Smooth muscle cell (in vitro differentiated cells): ENCODE results near the gene ARFGAP1. TPM values are rescaled to one million over a fixed set of nuclear protein-coding genes. Genes with fewer than 3 reads are reported as not detected.
A peak's percentile ranks its signal among the peaks of the same experiment; 100 is the strongest.

Source experiments
- DNase-seq: peaks from one replicate; lab custom pipeline; 2025; ENCODE audit not compliant: unreplicated experiment; lab: John Stamatoyannopoulos, UW
- H2AFZ ChIP-seq: fragments of 200-600 bp; sonication (generic); 2 replicates; pipeline ENCODE4 v1.6.0; 2016; ENCODE audit warnings: antibody characterized with exemption, low read depth, mild to moderate bottlenecking
- H3F3A ChIP-seq: fragments of 200-600 bp; sonication (generic); 2 replicates; pipeline ENCODE4 v1.6.0; 2017; ENCODE audit warnings: antibody characterized with exemption, low read depth
- H3K27ac ChIP-seq: fragments of 200-600 bp; sonication (generic); 2 replicates; pipeline ENCODE4 v1.5.1; 2016; ENCODE audit warnings: low read depth, mild to moderate bottlenecking
- H3K27me3 ChIP-seq: fragments of 200-600 bp; sonication (generic); 2 replicates; pipeline ENCODE4 v1.6.1; 2016; ENCODE audit warnings: low read depth, mild to moderate bottlenecking
- H3K36me3 ChIP-seq: fragments of 200-600 bp; sonication (generic); 2 replicates; pipeline ENCODE4 v1.5.1; 2016; ENCODE audit warnings: low read depth
- H3K4me1 ChIP-seq: fragments of 200-600 bp; sonication (generic); 2 replicates; pipeline ENCODE4 v1.5.1; 2016; ENCODE audit warnings: low read depth
- H3K4me2 ChIP-seq: fragments of 200-600 bp; sonication (generic); 2 replicates; pipeline ENCODE4 v1.6.0; 2016; ENCODE audit warnings: mild to moderate bottlenecking
- H3K4me3 ChIP-seq: fragments of 200-600 bp; sonication (generic); 2 replicates; pipeline ENCODE4 v1.5.1; 2016; ENCODE audit warnings: mild to moderate bottlenecking
- H3K79me2 ChIP-seq: fragments of 200-600 bp; sonication (generic); 2 replicates; pipeline ENCODE4 v1.6.0; 2016; ENCODE audit warnings: low read depth, mild to moderate bottlenecking
- H3K9ac ChIP-seq: fragments of 200-600 bp; sonication (generic); 2 replicates; pipeline ENCODE4 v1.6.0; 2016; ENCODE audit warnings: low read depth
- H3K9me3 ChIP-seq: fragments of 200-600 bp; sonication (generic); replicated peaks from 2 replicates; pipeline ENCODE4 v1.5.1; 2016; ENCODE audit warnings: low read depth
- H4K20me1 ChIP-seq: fragments of 200-600 bp; sonication (generic); 2 replicates; pipeline ENCODE4 v1.6.0; 2016; ENCODE audit warnings: low read depth
- WGBS: methylation state at CpG from one replicate; pipeline ENCODE4 v1.1.7; 2016; ENCODE audit warnings: low lambda C conversion rate; 5-methylcytosine and 5-hydroxymethylcytosine counted together
- polyA plus RNA-seq: library from polyadenylated mRNA; unstranded; fragments of >200 nt; fragmentation: Nextera tagmentation; extraction: Ambion mirVana; gene quantifications from 2 replicates; pipeline ENCODE4 v1.2.1, GENCODE V29; 2016
- total RNA-seq: library from RNA; depleted of rRNA; stranded (reverse); fragments of >200 nt; gene quantifications from 2 replicates; pipeline ENCODE4 v1.2.3, GENCODE V29; 2014
- TF ChIP-seq, protein P1 (sequence below): fragments of 200-600 bp; sonication (generic); IDR thresholded peaks from 2 replicates; pipeline ENCODE4 v1.5.1; 2017; ENCODE audit warnings: borderline replicate concordance, mild to moderate bottlenecking, antibody characterized with exemption; ENCODE audit not compliant: insufficient read depth, poor library complexity, severe bottlenecking

ARFGAP1 gene
- total and polyA plus RNA-seq, 2 experiments from 2014 or later, result 101 to 169 TPM

DNA sequence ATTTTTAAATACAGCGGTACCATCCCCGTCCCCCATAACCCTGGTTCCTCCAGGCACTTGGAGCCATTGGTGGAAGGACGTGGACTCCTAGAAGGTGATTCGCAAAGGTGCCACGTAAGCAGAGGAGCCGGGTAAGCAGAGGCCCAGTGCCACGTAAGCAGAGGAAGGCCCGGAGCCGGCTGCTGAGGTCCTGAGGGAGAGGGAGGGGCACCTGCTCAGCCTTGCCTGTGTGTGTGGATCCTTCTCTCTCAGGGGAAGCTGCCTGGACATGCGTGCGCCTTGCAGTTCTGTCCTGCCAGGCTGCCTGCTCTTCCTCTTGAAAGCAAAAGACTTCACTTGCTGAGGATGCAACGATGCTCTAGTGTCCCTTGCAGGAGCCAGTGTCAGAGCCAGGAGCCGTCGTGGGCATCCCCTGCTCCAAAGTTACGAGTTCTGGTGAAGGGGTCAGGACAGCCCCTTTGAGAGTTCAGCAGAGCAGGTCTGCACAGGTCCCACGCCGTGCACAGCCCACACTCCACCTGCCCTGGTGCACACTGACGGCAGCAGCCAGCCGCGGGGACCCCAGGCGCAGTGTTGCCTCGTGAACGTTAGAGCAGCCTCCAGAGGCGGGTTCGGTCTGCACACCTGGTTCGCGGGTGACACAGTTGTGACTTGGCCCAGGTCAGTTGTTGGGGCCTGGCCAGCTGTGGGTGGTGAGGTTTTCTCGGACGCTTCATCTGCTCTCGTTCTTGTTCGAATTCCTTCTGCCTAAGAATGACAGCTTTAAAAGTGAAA is 16.5 kb upstream of the ARFGAP1 start:
- H3K9ac ChIP-seq, result no peak overlapping the region
- no peaks in the 10 kb centered on the region for H3K79me2 ChIP-seq
- peaks cover 29% of the 10 kb centered on the region for H3K27me3 ChIP-seq
- DNase-seq, result no peak
- peaks cover 26% of the 10 kb centered on the region for H3K4me1 ChIP-seq
- no peaks in the 10 kb centered on the region for H3F3A ChIP-seq
- no peak overlapping the region for H3K4me3 ChIP-seq
- H3K27ac ChIP-seq, result peak overlapping the region; percentile 46
- H3K4me2 ChIP-seq, result no peak overlapping the region
- no peaks in the 10 kb centered on the region for H3K36me3 ChIP-seq
- WGBS, result 67% methylated on average over 31 of the region's 31 CpGs
- no peak overlapping the region for H2AFZ ChIP-seq
- H3K9me3 ChIP-seq, result no peaks in the 10 kb centered on the region
- H4K20me1 ChIP-seq, result no peaks in the 10 kb centered on the region
- TF ChIP-seq, protein P1, sequence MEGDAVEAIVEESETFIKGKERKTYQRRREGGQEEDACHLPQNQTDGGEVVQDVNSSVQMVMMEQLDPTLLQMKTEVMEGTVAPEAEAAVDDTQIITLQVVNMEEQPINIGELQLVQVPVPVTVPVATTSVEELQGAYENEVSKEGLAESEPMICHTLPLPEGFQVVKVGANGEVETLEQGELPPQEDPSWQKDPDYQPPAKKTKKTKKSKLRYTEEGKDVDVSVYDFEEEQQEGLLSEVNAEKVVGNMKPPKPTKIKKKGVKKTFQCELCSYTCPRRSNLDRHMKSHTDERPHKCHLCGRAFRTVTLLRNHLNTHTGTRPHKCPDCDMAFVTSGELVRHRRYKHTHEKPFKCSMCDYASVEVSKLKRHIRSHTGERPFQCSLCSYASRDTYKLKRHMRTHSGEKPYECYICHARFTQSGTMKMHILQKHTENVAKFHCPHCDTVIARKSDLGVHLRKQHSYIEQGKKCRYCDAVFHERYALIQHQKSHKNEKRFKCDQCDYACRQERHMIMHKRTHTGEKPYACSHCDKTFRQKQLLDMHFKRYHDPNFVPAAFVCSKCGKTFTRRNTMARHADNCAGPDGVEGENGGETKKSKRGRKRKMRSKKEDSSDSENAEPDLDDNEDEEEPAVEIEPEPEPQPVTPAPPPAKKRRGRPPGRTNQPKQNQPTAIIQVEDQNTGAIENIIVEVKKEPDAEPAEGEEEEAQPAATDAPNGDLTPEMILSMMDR, result no peak

DNA sequence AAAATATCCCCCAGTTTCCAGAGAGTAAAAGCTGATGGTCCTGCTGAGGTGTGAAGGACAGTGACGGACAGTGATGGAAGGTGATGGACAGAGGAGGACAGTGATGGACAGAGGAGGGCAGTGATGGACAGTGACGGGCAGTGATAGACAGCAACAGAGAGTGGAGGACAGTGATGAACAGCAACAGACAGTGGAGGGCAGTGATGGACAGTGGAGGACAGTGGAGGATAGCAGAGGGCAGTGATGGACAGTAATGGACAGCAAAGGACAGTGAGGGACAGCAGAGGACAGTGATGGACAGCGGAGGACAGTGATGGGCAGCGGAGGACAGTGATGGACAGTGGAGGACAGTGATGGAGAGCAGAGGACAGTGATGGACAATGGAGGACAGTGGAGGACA is 15.7 kb upstream of the ARFGAP1 start:
- TF ChIP-seq, protein P1, result no peak
- Histone ChIP-seq H3K36me3 (no peaks in the 10 kb centered on the region), H3K4me2 (no peak overlapping the region), H3K79me2 (no peaks in the 10 kb centered on the region), H4K20me1 (no peaks in the 10 kb centered on the region), H3K4me1 (peaks cover 33% of the 10 kb centered on the region), H3K27ac (no peak overlapping the region), H3K9ac (no peak overlapping the region), H3K27me3 (peaks cover 29% of the 10 kb centered on the region), H3K4me3 (no peak overlapping the region), H3F3A (no peaks in the 10 kb centered on the region), H3K9me3 (no peaks in the 10 kb centered on the region), H2AFZ (no peak overlapping the region)
- DNase-seq, result no peak
- WGBS, result 100% methylated on average over 4 of the region's 4 CpGs

DNA sequence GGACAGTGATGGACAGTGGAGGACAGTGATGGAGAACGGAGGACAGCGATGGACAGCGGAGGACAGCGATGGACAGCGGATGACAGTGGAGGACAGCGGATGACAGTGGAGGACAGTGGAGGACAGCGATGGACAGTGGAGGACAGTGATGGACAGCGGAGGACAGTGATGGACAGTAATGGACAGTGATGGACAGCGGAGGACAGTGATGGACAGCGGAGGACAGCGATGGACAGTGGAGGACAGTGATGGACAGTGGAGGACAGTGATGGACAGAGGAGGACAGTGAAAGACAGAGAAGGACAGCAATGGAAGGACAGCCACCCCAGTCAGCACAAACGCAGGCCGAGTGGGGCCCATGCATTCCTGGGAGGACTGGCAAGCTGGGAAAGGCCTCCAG is 15.0 kb upstream of the ARFGAP1 start:
- Histone ChIP-seq H3K4me1 (peaks cover 30% of the 10 kb centered on the region), H2AFZ (no peak overlapping the region), H3K36me3 (no peaks in the 10 kb centered on the region), H3K27ac (no peak overlapping the region), H3K27me3 (peaks cover 29% of the 10 kb centered on the region), H3K4me2 (no peak overlapping the region), H4K20me1 (no peaks in the 10 kb centered on the region), H3K9ac (no peak overlapping the region), H3K79me2 (no peaks in the 10 kb centered on the region), H3F3A (no peaks in the 10 kb centered on the region), H3K4me3 (no peak overlapping the region), H3K9me3 (no peaks in the 10 kb centered on the region)
- no peak for DNase-seq
- TF ChIP-seq, protein P1, result no peak
- WGBS, result 81% methylated on average over 11 of the region's 13 CpGs

- Histone ChIP-seq H3K9ac (no peak overlapping the region), H3K4me2 (no peak overlapping the region)
- DNase-seq, result no peak
Measured at GRCh38 chr20:63258781-63259180, 13.8 kb upstream of the ARFGAP1 start.

More at GRCh38 chr20:63258781-63259180, 13.8 kb upstream of the ARFGAP1 start:
- H2AFZ ChIP-seq, result no peak overlapping the region
- no peak overlapping the region for H3K27ac ChIP-seq
- H3K4me3 ChIP-seq, result no peak overlapping the region
- H4K20me1 ChIP-seq, result no peaks in the 10 kb centered on the region
- no peaks in the 10 kb centered on the region for H3F3A ChIP-seq
- H3K79me2 ChIP-seq, result no peaks in the 10 kb centered on the region
- peaks cover 19% of the 10 kb centered on the region for H3K27me3 ChIP-seq
- peaks cover 20% of the 10 kb centered on the region for H3K4me1 ChIP-seq
- WGBS, result 66% methylated on average over 8 of the region's 8 CpGs
- H3K36me3 ChIP-seq, result no peaks in the 10 kb centered on the region
- TF ChIP-seq, protein P1, result no peak
- H3K9me3 ChIP-seq, result no peaks in the 10 kb centered on the region
